Left colon (tissue), 2 donors: Measurements from ENCODE around the gene CLSTN2. TPM values are rescaled to one million over a fixed set of nuclear protein-coding genes. Genes with fewer than 3 reads are reported as not detected.

Source experiments
- ATAC-seq: fragments of 200-7000 bp; cut with Tn5 transposase; one replicate; pipeline ENCODE4 v1.9.1; 2020; ENCODE audit warnings: mild to moderate bottlenecking, moderate library complexity
- DNase-seq, 2 donors: peaks; one replicate each; pipeline ENCODE4 v3.0.0-alpha.2; 2020
- intact Hi-C, 2 donors: fragments of 100-400 bp; cut with DNase I in 1 of 2; cut with micrococcal nuclease in 1 of 2; formaldehyde crosslinking; loops; one replicate each; pipeline versions ENCODE4 v1.11.2 to v1.14.0; 2022; cut with DNase I, micrococcal nuclease
- total RNA-seq, 2 donors: library from RNA; stranded (reverse); fragmentation: NEBNext Ultra II Directional; extraction: Animal tissue kit (Norgen Biotek cat#: 25700); gene quantifications; one replicate each; pipeline ENCODE4 v1.2.1, GENCODE V29; 2021
- donor health status: DM: no; HTN: no; CAD: no.
- donor health status: DM: yes; HTN: yes; CAD: no.

The CLSTN2 gene
- total RNA-seq, 2 donors from 2014 or later, result 0.98 to 2.4 TPM

- intact Hi-C loops, result no loop called here
- DNase-seq (no peak), ATAC-seq (no peak)
These were observed 399.3 kb downstream of the CLSTN2 start for GRCh38 chr3:140334132-140334929.

- intact Hi-C loops, result no loop called here
- no peak for DNase-seq
These were observed 401.5 kb downstream of the CLSTN2 start for GRCh38 chr3:140336465-140336864.

GRCh38 chr3:140338916-140339315 lies 403.9 kb downstream of the CLSTN2 start:
- DNase-seq (no peak), ATAC-seq (no peak)
- intact Hi-C loops, result no loop called here

More at GRCh38 chr3:140336465-140336864, 401.5 kb downstream of the CLSTN2 start:
- no peak for ATAC-seq

GRCh38 chr3:140341203-140341602 lies 406.2 kb downstream of the CLSTN2 start:
- intact Hi-C loops, result no loop called here
- DNase-seq (peak; percentile 48 to 59), ATAC-seq (peak; percentile 98)

GRCh38 chr3:140341817-140342403 lies 406.9 kb downstream of the CLSTN2 start:
- ATAC-seq (peak; percentile 70), DNase-seq (no peak)

GRCh38 chr3:140342668-140343067 lies 407.7 kb downstream of the CLSTN2 start:
- ATAC-seq (no peak), DNase-seq (no peak)
- intact Hi-C loops, result no loop called here

More at GRCh38 chr3:140341817-140342403, 406.9 kb downstream of the CLSTN2 start:
- intact Hi-C loops, result no loop called here

- DNase-seq, result no peak
- intact Hi-C loops, result no loop called here
- no peak for ATAC-seq
These were observed 408.5 kb downstream of the CLSTN2 start for GRCh38 chr3:140343211-140344081.

GRCh38 chr3:140344082-140344454 lies 409.1 kb downstream of the CLSTN2 start:
- ATAC-seq (no peak), DNase-seq (no peak)
- intact Hi-C loops, result no loop called here

- intact Hi-C loops, result no loop called here
- ATAC-seq (no peak), DNase-seq (no peak)
These were observed 409.7 kb downstream of the CLSTN2 start for GRCh38 chr3:140344601-140345205.

GRCh38 chr3:140347151-140347550 lies 412.2 kb downstream of the CLSTN2 start:
- no peak for ATAC-seq
- intact Hi-C loops, result no loop called here
- DNase-seq, result no peak

- ATAC-seq, result no peak
- intact Hi-C loops, result no loop called here
- DNase-seq, result no peak
These were observed 415.0 kb downstream of the CLSTN2 start for GRCh38 chr3:140349938-140350337.

- intact Hi-C loops, result no loop called here
- DNase-seq (no peak), ATAC-seq (no peak)
These were observed 416.5 kb downstream of the CLSTN2 start for GRCh38 chr3:140351466-140351865.

GRCh38 chr3:140355481-140355880 lies 420.5 kb downstream of the CLSTN2 start:
- ATAC-seq (no peak), DNase-seq (no peak)
- intact Hi-C loops, result no loop called here

GRCh38 chr3:140358686-140359085 lies 423.7 kb downstream of the CLSTN2 start:
- DNase-seq (no peak), ATAC-seq (no peak)
- intact Hi-C loops, result no loop called here

- DNase-seq (no peak), ATAC-seq (no peak)
- intact Hi-C loops, result no loop called here
These were observed 424.4 kb downstream of the CLSTN2 start for GRCh38 chr3:140359233-140359995.

GRCh38 chr3:140360332-140360731 lies 425.3 kb downstream of the CLSTN2 start:
- intact Hi-C loops, result no loop called here
- DNase-seq (no peak), ATAC-seq (no peak)

- peak in 1 of 2 donors; percentile 31 for DNase-seq
- no peak for ATAC-seq
- intact Hi-C loops, result no loop called here
These were observed 428.8 kb downstream of the CLSTN2 start for GRCh38 chr3:140363801-140364200.

- DNase-seq, result no peak
- intact Hi-C loops, result no loop called here
- no peak for ATAC-seq
These were observed 431.1 kb downstream of the CLSTN2 start for GRCh38 chr3:140365872-140366697.
